ENCODE measurements around the gene PTH.

PTH gene

DNA sequence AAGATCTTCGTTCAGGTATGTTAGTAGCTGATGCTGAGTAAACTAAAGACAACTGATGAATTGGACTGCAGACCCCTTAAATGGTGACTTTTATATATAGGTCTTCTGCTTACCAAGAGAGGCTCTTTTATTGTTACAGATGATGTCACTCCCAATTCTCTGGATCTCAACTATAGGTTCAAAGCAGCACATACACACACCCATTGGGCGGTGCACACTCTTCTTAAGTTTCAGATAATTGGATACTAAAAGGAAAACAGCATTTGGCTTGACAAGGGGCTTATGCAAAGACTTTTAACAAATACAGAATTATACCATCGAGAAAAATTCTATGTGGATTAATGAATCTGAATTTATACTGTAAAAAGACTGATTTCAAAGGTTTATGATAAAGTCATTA lies at the start of gene PTH:
Gene PTH (minus strand): TSS at position 69 of the 400 bp plus-strand sequence. CDS start 3,142 bp downstream, outside the sequence.
- Histone ChIP-seq H3K9ac (no peak within 1 kb of the TSS), H4K20me1 (ENCODE audit: insufficient read depth) (no peaks in the 10 kb centered on the region), H3K4me1 (ENCODE audit: low read depth, poor library complexity, severe bottlenecking) (no peaks in the 10 kb centered on the region), H3K27ac (no peak within 1 kb of the TSS), H3K36me3 (ENCODE audit: insufficient read depth) (no peaks in the 10 kb centered on the region), H3K27me3 (ENCODE audit: insufficient read depth, low read depth) (no peaks in the 10 kb centered on the region), H3K4me3 (IDR thresholded peaks at IDR 0.05; ENCODE audit: insufficient read depth, low read depth, low read length) (no peak within 1 kb of the TSS), H3K4me2 (no peak within 1 kb of the TSS), H3K79me2 (ENCODE audit: insufficient read depth, low read depth) (no peaks in the 10 kb centered on the region), H2AFZ (ENCODE audit: low read depth) (no peak within 1 kb of the TSS)
- TF ChIP-seq, protein P1, sequence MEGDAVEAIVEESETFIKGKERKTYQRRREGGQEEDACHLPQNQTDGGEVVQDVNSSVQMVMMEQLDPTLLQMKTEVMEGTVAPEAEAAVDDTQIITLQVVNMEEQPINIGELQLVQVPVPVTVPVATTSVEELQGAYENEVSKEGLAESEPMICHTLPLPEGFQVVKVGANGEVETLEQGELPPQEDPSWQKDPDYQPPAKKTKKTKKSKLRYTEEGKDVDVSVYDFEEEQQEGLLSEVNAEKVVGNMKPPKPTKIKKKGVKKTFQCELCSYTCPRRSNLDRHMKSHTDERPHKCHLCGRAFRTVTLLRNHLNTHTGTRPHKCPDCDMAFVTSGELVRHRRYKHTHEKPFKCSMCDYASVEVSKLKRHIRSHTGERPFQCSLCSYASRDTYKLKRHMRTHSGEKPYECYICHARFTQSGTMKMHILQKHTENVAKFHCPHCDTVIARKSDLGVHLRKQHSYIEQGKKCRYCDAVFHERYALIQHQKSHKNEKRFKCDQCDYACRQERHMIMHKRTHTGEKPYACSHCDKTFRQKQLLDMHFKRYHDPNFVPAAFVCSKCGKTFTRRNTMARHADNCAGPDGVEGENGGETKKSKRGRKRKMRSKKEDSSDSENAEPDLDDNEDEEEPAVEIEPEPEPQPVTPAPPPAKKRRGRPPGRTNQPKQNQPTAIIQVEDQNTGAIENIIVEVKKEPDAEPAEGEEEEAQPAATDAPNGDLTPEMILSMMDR (conservative IDR thresholded peaks at IDR 0.05; ENCODE audit: low read depth, low read length) = no peak

DNA sequence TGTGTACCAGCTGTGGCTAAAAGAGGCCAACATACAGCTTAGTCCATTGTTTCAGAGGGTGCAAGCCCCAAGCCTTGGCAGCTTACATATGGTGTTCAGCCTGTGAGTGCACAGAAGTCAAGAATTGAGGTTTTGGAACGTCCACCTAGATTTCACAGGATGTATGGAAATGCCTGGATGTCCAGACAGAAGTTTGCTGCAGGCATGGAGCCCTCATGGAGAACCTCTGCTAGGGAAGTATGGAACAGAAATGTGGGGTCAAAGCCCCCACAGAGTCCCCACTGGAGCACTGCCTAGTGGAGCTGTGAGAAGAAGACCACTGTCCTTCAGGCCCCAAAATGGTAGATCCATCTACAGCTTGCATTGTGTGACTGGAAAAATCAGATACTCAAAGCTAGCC lies 42.2 kb upstream of the PTH start:
- Histone ChIP-seq H3K4me1 (ENCODE audit: low read depth, poor library complexity, severe bottlenecking) (no peaks in the 10 kb centered on the region), H4K20me1 (ENCODE audit: insufficient read depth) (no peaks in the 10 kb centered on the region), H3K27ac (no peak overlapping the region), H3K4me3 (IDR thresholded peaks at IDR 0.05; ENCODE audit: insufficient read depth, low read depth, low read length) (no peak overlapping the region), H3K4me2 (no peak overlapping the region), H3K79me2 (ENCODE audit: insufficient read depth, low read depth) (no peaks in the 10 kb centered on the region), H3K36me3 (ENCODE audit: insufficient read depth) (no peaks in the 10 kb centered on the region), H3K27me3 (ENCODE audit: insufficient read depth, low read depth) (no peaks in the 10 kb centered on the region), H3K9ac (no peak overlapping the region), H2AFZ (ENCODE audit: low read depth) (no peak overlapping the region)
- TF ChIP-seq, protein P1 (conservative IDR thresholded peaks at IDR 0.05; ENCODE audit: low read depth, low read length) = no peak

DNA sequence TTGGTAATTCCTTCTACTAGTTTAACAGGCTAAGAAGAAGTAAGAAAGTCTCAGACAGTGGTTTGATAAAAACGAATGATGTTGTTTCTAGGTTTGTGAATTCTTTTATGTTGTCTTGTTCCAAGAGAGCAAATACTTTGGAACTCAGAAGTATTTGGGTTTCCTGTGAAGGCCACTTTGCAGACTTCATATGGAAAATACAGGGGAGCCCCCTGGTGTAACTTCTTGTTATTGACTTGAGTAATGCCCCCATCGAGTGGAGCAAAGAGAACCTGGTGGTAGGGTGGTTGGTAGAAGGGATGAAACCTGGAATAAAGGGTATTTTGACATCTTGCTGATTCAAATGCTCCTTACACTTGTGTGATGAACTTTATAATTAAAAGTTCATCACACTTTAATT lies 40.0 kb upstream of the PTH start:
- no peaks in the 10 kb centered on the region for H3K36me3 ChIP-seq (ENCODE audit: insufficient read depth)
- H3K4me1 ChIP-seq (ENCODE audit: low read depth, poor library complexity, severe bottlenecking) = no peaks in the 10 kb centered on the region
- H3K79me2 ChIP-seq (ENCODE audit: insufficient read depth, low read depth) = no peaks in the 10 kb centered on the region
- H3K4me3 ChIP-seq (IDR thresholded peaks at IDR 0.05; ENCODE audit: insufficient read depth, low read depth, low read length) = no peak overlapping the region
- TF ChIP-seq, protein P1 (conservative IDR thresholded peaks at IDR 0.05; ENCODE audit: low read depth, low read length) = no peak
- H3K27ac ChIP-seq = no peak overlapping the region
- no peak overlapping the region for H2AFZ ChIP-seq (ENCODE audit: low read depth)
- no peaks in the 10 kb centered on the region for H3K27me3 ChIP-seq (ENCODE audit: insufficient read depth, low read depth)
- no peak overlapping the region for H3K4me2 ChIP-seq
- no peak overlapping the region for H3K9ac ChIP-seq
- H4K20me1 ChIP-seq (ENCODE audit: insufficient read depth) = no peaks in the 10 kb centered on the region

DNA sequence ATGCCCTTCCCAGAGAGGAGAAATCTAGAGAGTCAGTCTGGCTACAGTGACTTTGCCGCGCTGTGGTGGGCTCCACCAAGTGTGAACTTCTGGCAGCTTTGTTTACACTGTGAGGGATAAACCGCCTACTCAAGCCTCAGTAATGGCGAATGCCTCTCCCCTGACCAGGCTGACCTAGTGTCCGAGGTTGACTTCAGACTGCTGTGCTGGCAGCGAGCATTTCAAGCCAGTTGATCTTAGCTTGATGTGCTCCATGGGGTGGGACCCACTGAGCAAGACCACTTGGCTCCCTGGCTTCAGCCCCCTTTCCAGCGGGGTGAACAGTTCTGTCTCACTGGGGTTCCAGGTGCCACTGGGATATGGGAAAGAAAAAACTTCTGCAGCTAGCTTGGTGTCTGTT lies 38.6 kb upstream of the PTH start:
- Histone ChIP-seq H3K27me3 (ENCODE audit: insufficient read depth, low read depth) (no peaks in the 10 kb centered on the region), H3K9ac (no peak overlapping the region), H3K4me1 (ENCODE audit: low read depth, poor library complexity, severe bottlenecking) (no peaks in the 10 kb centered on the region), H3K27ac (no peak overlapping the region), H3K4me3 (IDR thresholded peaks at IDR 0.05; ENCODE audit: insufficient read depth, low read depth, low read length) (no peak overlapping the region), H3K79me2 (ENCODE audit: insufficient read depth, low read depth) (no peaks in the 10 kb centered on the region), H3K4me2 (no peak overlapping the region), H4K20me1 (ENCODE audit: insufficient read depth) (no peaks in the 10 kb centered on the region), H3K36me3 (ENCODE audit: insufficient read depth) (no peaks in the 10 kb centered on the region), H2AFZ (ENCODE audit: low read depth) (no peak overlapping the region)
- TF ChIP-seq, protein P1 (conservative IDR thresholded peaks at IDR 0.05; ENCODE audit: low read depth, low read length) = no peak

Measured in KMS-11 (cell line).